ENCODE data around the gene KCNK5. TPM values are rescaled to one million over a fixed set of nuclear protein-coding genes. Genes with fewer than 3 reads are reported as not detected.

The KCNK5 gene, protein sequence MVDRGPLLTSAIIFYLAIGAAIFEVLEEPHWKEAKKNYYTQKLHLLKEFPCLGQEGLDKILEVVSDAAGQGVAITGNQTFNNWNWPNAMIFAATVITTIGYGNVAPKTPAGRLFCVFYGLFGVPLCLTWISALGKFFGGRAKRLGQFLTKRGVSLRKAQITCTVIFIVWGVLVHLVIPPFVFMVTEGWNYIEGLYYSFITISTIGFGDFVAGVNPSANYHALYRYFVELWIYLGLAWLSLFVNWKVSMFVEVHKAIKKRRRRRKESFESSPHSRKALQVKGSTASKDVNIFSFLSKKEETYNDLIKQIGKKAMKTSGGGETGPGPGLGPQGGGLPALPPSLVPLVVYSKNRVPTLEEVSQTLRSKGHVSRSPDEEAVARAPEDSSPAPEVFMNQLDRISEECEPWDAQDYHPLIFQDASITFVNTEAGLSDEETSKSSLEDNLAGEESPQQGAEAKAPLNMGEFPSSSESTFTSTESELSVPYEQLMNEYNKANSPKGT
- polyA plus RNA-seq: not detected

DNA sequence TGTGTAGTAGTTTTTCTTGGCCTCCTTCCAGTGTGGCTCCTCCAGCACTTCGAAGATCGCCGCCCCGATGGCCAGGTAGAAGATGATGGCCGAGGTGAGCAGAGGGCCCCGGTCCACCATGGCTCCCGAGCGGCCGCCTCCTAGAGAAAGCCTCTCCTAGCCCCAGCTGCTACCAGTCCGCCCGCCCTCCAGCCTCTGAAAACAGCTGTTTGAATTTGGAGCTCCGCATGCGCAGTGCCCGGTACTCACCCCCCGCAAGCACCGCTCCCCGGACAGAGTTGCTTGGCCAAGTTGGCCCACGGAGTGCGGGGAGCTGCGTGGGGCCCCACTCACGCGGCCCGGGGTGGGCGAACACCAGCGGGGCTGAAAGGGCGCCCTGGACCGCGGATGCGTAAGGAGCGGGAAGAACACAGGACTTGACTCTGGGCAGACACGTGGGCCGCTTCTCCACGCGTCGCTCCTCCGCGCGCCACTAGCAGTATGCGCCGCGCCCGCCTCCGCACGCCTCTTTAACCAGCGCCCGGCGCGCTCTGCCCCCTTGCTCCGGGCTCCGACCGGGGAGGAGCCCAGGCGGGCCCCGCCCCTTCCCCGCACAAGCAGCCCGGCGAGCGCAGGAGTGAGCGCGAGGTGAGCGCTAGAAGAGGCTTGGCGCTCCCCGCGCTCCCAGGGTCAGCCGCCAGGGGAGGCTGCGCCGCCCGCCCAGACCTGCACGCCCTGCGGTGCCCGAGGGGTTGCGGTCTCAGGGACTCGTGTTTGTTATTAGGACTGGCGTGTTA, at the start of gene KCNK5:
TSS of gene KCNK5 (minus strand) at position 484 of the 776 bp plus-strand sequence. CDS start at position 120, 364 bp downstream.
- H3K27ac Mint-ChIP-seq: no peak within 1 kb of the TSS
- no peaks in the 10 kb centered on the region for H3K36me3 Mint-ChIP-seq
- H3K4me3 Mint-ChIP-seq: peak within 1 kb of the TSS in 3 of 4 donors; percentile 32 to 74 (median 46)
- peaks cover 0 to 7% (median 3%) of the 10 kb centered on the region in 3 donors for H3K4me1 Mint-ChIP-seq
- peaks cover 40% of the 10 kb centered on the region for H3K27me3 Mint-ChIP-seq
- H3K9me3 Mint-ChIP-seq: no peaks in the 10 kb centered on the region

DNA sequence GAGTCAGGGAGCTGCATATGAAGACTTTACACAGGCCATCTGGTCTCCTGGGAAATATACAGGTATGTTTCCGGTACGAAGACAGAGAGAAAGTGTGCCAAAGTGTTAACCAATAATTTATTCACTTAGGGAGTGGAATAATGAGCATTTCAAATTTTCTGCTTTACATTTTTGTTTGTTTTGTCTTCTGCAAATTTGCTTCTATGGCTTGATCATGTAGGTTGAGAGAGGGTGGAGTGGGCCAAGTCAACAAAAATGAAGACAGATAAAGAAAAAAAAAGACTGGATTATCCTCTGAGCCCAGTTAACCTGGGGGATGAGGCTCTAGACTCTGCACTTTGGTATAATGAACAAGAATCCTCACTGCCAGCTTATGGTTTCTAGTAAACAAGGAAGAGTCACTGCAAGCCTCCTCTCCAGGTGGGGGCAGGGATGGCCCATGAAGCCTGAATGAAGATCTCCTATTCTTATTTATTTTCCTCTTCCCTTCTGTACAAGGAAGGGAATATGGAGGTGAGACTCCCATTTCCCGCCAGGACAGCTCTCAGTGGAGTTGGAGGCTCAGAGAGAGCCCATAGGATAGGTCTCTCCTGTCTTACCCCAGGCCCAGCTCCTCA, 47.2 kb upstream of the KCNK5 start:
- Mint-ChIP-seq H3K36me3 (no peaks in the 10 kb centered on the region), H3K27me3 (peaks cover 9% of the 10 kb centered on the region), H3K4me3 (no peak overlapping the region), H3K27ac (no peak overlapping the region), H3K9me3 (peaks cover 0 to 5% (median 0%) of the 10 kb centered on the region in 3 donors), H3K4me1 (peaks cover 0 to 6% (median 5%) of the 10 kb centered on the region in 3 donors)

GRCh38 chr6:39274903-39275302, 45.6 kb upstream of the KCNK5 start:
- Mint-ChIP-seq H3K9me3 (peaks cover 0 to 5% (median 0%) of the 10 kb centered on the region in 3 donors), H3K4me3 (no peak overlapping the region)

GRCh38 chr6:39274471-39274870, 45.2 kb upstream of the KCNK5 start:
- Mint-ChIP-seq H3K36me3 (no peaks in the 10 kb centered on the region), H3K27me3 (peaks cover 8% of the 10 kb centered on the region), H3K4me1 (peaks cover 0 to 5% (median 4%) of the 10 kb centered on the region in 3 donors), H3K9me3 (peaks cover 0 to 5% (median 0%) of the 10 kb centered on the region in 3 donors), H3K27ac (no peak overlapping the region), H3K4me3 (no peak overlapping the region)

More at GRCh38 chr6:39274903-39275302, 45.6 kb upstream of the KCNK5 start:
- Mint-ChIP-seq H3K36me3 (no peaks in the 10 kb centered on the region), H3K27ac (no peak overlapping the region), H3K27me3 (peaks cover 8% of the 10 kb centered on the region), H3K4me1 (peaks cover 0 to 5% (median 4%) of the 10 kb centered on the region in 3 donors)

DNA sequence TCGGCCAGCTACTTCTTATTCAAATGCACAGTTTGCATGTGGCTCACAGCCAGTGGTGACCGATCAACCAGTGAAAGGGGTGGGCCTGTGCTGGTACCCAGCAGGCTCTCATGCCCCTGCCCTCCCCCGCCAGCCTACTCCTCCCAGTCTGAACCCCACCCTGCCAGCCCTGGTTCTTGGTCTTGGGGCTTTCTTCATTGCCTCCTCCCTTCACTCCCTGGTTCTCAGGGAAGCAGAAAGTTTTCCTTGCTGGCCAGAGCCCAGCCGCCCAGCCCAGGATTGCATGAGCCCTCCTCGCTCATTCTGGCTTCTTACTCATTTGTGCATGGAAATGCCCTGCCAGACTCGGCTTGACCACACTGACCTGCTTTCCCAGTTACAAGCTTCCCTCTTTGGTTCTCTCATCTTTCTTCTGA, 44.1 kb upstream of the KCNK5 start:
- H3K36me3 Mint-ChIP-seq: no peaks in the 10 kb centered on the region
- no peak overlapping the region for H3K27ac Mint-ChIP-seq
- no peak overlapping the region for H3K4me3 Mint-ChIP-seq

DNA sequence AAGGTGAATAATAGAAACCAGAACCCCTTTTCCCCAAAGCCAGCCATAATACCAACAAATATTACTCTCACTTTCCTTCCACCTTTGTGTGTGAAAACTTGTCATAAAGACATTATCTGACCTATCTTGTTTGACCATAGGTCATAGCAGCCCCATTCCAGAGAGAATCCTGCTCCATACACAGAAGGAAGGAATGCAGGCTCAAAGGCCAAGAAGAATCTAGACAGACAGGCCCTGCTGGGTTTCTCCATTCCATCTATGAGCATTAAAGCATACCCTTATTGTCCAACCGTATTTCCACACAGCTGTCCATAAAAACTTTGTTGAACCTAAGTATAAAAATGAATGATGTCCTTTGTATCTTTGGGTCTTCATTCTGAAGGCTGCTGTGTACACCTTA, 40.7 kb upstream of the KCNK5 start:
- peak overlapping the region in 1 of 3 donors; percentile 5 for H3K27ac Mint-ChIP-seq
- peaks cover 0 to 5% (median 4%) of the 10 kb centered on the region in 3 donors for H3K4me1 Mint-ChIP-seq
- H3K4me3 Mint-ChIP-seq: no peak overlapping the region
- peaks cover 3% of the 10 kb centered on the region for H3K36me3 Mint-ChIP-seq
- H3K9me3 Mint-ChIP-seq: no peaks in the 10 kb centered on the region
- H3K27me3 Mint-ChIP-seq: peaks cover 11% of the 10 kb centered on the region

More for the DNA sequence above, 44.1 kb upstream of the KCNK5 start:
- peaks cover 0 to 5% (median 0%) of the 10 kb centered on the region in 3 donors for H3K9me3 Mint-ChIP-seq
- peaks cover 8% of the 10 kb centered on the region for H3K27me3 Mint-ChIP-seq
- H3K4me1 Mint-ChIP-seq: peaks cover 0 to 5% (median 4%) of the 10 kb centered on the region in 3 donors

GRCh38 chr6:39268721-39269120, 39.4 kb upstream of the KCNK5 start:
- Mint-ChIP-seq H3K4me1 (peaks cover 0 to 5% (median 3%) of the 10 kb centered on the region in 3 donors), H3K27me3 (peaks cover 10% of the 10 kb centered on the region), H3K36me3 (peaks cover 3% of the 10 kb centered on the region), H3K4me3 (no peak overlapping the region), H3K27ac (no peak overlapping the region), H3K9me3 (no peaks in the 10 kb centered on the region)

GRCh38 chr6:39268171-39268570, 38.9 kb upstream of the KCNK5 start:
- H3K36me3 Mint-ChIP-seq: peaks cover 3% of the 10 kb centered on the region
- H3K27me3 Mint-ChIP-seq: peaks cover 5% of the 10 kb centered on the region
- peaks cover 0 to 3% (median 0%) of the 10 kb centered on the region in 3 donors for H3K4me1 Mint-ChIP-seq
- no peak overlapping the region for H3K4me3 Mint-ChIP-seq
- H3K9me3 Mint-ChIP-seq: no peaks in the 10 kb centered on the region
- H3K27ac Mint-ChIP-seq: no peak overlapping the region

DNA sequence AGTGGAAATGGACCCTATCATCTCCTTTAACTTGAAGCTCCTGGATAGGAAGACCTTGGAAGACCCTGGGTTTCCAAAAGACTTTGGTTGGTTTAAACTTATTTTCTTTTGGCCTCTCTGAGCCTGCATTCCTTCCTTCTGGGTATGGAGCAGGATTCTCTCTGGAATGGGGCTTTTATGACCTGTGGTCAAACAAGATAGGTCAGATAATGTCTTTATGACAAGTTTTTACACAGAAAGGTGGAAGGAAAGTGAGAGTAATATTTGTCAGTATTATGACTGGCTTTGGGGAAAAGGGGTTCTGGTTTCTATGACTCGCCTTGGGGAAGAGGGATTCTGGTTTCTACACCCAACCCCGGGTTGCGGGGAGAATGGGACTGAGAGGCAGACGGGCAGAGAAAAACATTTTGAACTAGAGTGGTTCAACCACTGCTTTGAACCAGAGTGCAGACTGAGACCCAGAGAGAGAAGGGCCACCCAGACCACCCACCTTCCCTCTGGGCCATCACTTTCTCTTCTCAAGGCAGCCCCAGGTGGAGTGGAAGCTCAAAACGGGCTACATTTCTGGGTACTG, 37.6 kb upstream of the KCNK5 start:
- Mint-ChIP-seq H3K27ac (no peak overlapping the region), H3K4me1 (no peaks in the 10 kb centered on the region), H3K27me3 (peaks cover 9% of the 10 kb centered on the region), H3K36me3 (peaks cover 3% of the 10 kb centered on the region), H3K9me3 (no peaks in the 10 kb centered on the region), H3K4me3 (no peak overlapping the region)

- no peaks in the 10 kb centered on the region for H3K9me3 Mint-ChIP-seq
- peaks cover 9% of the 10 kb centered on the region for H3K27me3 Mint-ChIP-seq
- H3K4me3 Mint-ChIP-seq: no peak overlapping the region
- no peak overlapping the region for H3K27ac Mint-ChIP-seq
- H3K4me1 Mint-ChIP-seq: no peaks in the 10 kb centered on the region
- peaks cover 3% of the 10 kb centered on the region for H3K36me3 Mint-ChIP-seq
These were observed 37.1 kb upstream of the KCNK5 start for GRCh38 chr6:39266375-39266774.

- Mint-ChIP-seq H3K9me3 (no peaks in the 10 kb centered on the region), H3K4me1 (no peaks in the 10 kb centered on the region), H3K27ac (no peak overlapping the region), H3K4me3 (no peak overlapping the region), H3K36me3 (peaks cover 4% of the 10 kb centered on the region), H3K27me3 (peaks cover 20% of the 10 kb centered on the region)
These were observed 34.2 kb upstream of the KCNK5 start for GRCh38 chr6:39263303-39264037.

DNA sequence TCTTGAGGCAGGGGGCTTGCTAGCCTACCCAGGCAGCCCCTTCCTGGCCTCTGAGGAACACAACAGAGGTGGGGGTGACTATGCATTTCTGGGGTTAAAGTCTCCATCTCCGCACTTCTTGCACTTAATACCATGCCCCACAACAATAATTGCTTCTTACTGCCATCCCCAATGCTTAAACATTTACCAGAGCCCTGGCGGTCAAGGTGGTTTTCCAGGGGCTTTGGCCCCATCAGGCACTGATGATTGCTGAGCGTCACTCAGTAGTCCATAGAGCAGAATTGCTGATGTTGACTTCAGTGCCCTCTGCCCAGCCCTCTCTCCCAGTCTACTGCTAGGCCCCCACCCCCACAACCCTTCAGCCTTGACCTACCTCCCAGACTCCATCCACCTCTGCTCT, 32.5 kb upstream of the KCNK5 start:
- peaks cover 0 to 2% (median 0%) of the 10 kb centered on the region in 3 donors for H3K9me3 Mint-ChIP-seq
- H3K27ac Mint-ChIP-seq: no peak overlapping the region
- H3K4me1 Mint-ChIP-seq: no peaks in the 10 kb centered on the region
- peaks cover 1% of the 10 kb centered on the region for H3K36me3 Mint-ChIP-seq
- H3K27me3 Mint-ChIP-seq: peaks cover 17% of the 10 kb centered on the region
- no peak overlapping the region for H3K4me3 Mint-ChIP-seq

DNA sequence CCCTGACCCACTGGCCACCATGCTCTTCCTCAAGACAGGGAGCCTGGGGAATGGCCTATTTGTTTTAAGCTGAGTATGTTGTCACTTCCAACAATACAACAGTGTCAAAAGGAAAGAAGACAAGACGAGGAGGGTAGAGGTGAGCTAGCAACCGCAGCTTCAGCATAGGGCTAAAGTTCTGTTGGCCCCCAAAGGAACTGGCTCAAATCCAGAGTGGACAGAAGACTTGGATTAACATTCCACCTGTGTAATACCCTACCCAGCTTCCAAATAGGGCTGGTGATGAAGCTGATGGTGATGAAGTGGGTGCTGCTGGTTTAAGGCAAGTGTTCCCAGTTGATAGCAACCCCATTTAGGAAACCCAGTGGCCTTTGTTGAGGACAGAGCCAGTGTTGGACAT, 31.7 kb upstream of the KCNK5 start:
- Mint-ChIP-seq H3K36me3 (peaks cover 1% of the 10 kb centered on the region), H3K9me3 (peaks cover 0 to 2% (median 0%) of the 10 kb centered on the region in 3 donors), H3K4me1 (no peaks in the 10 kb centered on the region), H3K4me3 (peak overlapping the region in 1 of 4 donors; percentile 36), H3K27ac (no peak overlapping the region), H3K27me3 (peaks cover 18% of the 10 kb centered on the region)

DNA sequence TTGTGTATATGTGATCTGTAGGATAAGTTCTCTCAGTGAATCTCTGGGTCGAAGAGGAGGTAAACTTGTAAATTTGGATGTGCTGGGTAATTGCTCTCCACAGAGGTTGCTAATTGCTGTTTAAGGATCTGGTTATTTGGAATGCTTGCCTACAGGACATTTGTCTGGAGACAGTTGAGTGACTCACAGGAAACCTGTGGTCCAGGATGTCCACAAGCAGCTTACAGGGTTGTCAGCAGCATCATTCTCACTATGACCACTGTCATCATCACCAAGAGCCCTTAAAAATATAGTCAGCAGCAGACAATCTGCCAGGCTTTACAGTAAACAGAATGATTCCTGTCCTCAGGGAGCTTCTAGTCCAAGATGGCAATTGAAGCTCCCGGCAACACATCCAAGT, 31.2 kb upstream of the KCNK5 start:
- Mint-ChIP-seq H3K27me3 (peaks cover 18% of the 10 kb centered on the region), H3K4me3 (no peak overlapping the region), H3K36me3 (peaks cover 1% of the 10 kb centered on the region), H3K27ac (no peak overlapping the region), H3K9me3 (peaks cover 0 to 2% (median 0%) of the 10 kb centered on the region in 3 donors), H3K4me1 (no peaks in the 10 kb centered on the region)
